ENCODE measurements around the gene EMP1.

DNA sequence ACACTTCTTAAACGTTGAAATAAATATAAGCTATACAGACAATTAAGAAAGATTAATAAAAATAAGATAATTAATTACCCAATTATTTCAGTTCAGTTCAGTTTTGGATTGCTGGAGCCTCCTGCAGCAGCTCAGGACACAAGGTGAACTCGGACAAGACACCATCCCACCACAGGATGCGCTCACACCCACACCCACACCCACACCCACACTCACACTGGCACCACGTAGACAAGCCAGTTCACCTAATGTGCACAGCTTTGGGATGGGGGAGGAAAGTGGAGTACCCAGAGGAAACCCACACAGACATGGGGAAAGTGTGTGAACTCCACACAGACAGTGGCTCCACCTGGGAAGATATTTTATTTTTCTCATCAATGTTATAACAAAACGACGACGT, 32.1 kb downstream of the EMP1 start:
- TF ChIP-seq HDAC2 (IDR thresholded peaks at IDR 0.05; ENCODE audit: borderline replicate concordance in 1 of 2, low read depth in 2 of 2, low read length in 2 of 2) (no peak), POLR2AphosphoS5 (IDR thresholded peaks at IDR 0.05; ENCODE audit: low read depth, low read length) (no peak), CHD2 (IDR thresholded peaks at IDR 0.05; ENCODE audit: low read length) (no peak), RAD21 (IDR thresholded peaks at IDR 0.05 in 1 of 2, conservative IDR thresholded peaks at IDR 0.05 in 1 of 2; ENCODE audit: low read depth in 2 of 2, low read length in 2 of 2) (no peak), ZNF274 (IDR thresholded peaks at IDR 0.05; ENCODE audit: borderline replicate concordance, extremely low read depth, low read length) (no peak), RBBP5 (IDR thresholded peaks at IDR 0.05; ENCODE audit: borderline replicate concordance, low read depth, low read length) (no peak)
- TF ChIP-seq, protein P1, sequence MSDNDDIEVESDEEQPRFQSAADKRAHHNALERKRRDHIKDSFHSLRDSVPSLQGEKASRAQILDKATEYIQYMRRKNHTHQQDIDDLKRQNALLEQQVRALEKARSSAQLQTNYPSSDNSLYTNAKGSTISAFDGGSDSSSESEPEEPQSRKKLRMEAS (IDR thresholded peaks at IDR 0.05) = no peak
- TF ChIP-seq, protein P2, sequence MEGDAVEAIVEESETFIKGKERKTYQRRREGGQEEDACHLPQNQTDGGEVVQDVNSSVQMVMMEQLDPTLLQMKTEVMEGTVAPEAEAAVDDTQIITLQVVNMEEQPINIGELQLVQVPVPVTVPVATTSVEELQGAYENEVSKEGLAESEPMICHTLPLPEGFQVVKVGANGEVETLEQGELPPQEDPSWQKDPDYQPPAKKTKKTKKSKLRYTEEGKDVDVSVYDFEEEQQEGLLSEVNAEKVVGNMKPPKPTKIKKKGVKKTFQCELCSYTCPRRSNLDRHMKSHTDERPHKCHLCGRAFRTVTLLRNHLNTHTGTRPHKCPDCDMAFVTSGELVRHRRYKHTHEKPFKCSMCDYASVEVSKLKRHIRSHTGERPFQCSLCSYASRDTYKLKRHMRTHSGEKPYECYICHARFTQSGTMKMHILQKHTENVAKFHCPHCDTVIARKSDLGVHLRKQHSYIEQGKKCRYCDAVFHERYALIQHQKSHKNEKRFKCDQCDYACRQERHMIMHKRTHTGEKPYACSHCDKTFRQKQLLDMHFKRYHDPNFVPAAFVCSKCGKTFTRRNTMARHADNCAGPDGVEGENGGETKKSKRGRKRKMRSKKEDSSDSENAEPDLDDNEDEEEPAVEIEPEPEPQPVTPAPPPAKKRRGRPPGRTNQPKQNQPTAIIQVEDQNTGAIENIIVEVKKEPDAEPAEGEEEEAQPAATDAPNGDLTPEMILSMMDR (IDR thresholded peaks at IDR 0.05; ENCODE audit: control extremely low read depth in 1 of 3, insufficient read depth in 1 of 3, low read depth in 1 of 3, low read length in 3 of 3) = no peak

Measured in H1 (cell line).